WTC11 (cell line): ENCODE results near the gene SLC17A9. TPM values are rescaled to one million over a fixed set of nuclear protein-coding genes. Genes with fewer than 3 reads are reported as not detected.

Experiments used
- ATAC-seq: fragments of 200-7000 bp; cut with Tn5 transposase; 2 replicates; pipeline ENCODE4 v1.10.0; 2021; ENCODE audit warnings: mild to moderate bottlenecking, moderate library complexity
- CTCF ChIA-PET: fragments of 300-600 bp; sonication (Branson Sonifier 250); formaldehyde crosslinking; loops from one replicate; lab custom pipeline; 2021; ENCODE audit warnings: antibody characterized with exemption; lab: Charles Lee
- POLR2A ChIA-PET: fragments of 350-600 bp; sonication (Branson Sonifier 250); formaldehyde crosslinking; loops from one replicate; lab custom pipeline; 2021; ENCODE audit warnings: antibody characterized with exemption; lab: Charles Lee
- DNase-seq: peaks from one replicate; pipeline ENCODE4 v3.0.0; 2021; ENCODE audit warnings: low spot score
- H3K27ac Mint-ChIP-seq: 2 replicates; pipeline ENCODE4 v1.8.0; 2021; ENCODE audit warnings: mixed read lengths
- H3K27me3 Mint-ChIP-seq: 2 replicates; pipeline ENCODE4 v1.8.0; 2021; ENCODE audit warnings: low read depth, mild to moderate bottlenecking, moderate library complexity, mixed read lengths
- H3K36me3 Mint-ChIP-seq: 2 replicates; pipeline ENCODE4 v1.8.0; 2021; ENCODE audit warnings: mixed read lengths
- H3K4me1 Mint-ChIP-seq: 2 replicates; pipeline ENCODE4 v1.8.0; 2022; ENCODE audit warnings: mixed read lengths
- H3K4me3 Mint-ChIP-seq: 2 replicates; pipeline ENCODE4 v1.8.0; 2021; ENCODE audit warnings: mild to moderate bottlenecking, moderate library complexity, mixed read lengths
- H3K9me3 Mint-ChIP-seq: 2 replicates; pipeline ENCODE4 v1.8.0; 2021; ENCODE audit warnings: mixed read lengths
- AR ChIP-seq: fragments of 250-450 bp; sonication (Bioruptor Pico); IDR thresholded peaks from 2 replicates; pipeline ENCODE4 v1.9.0; 2021; ENCODE audit warnings: mild to moderate bottlenecking
- CTCF ChIP-seq: fragments of 200-600 bp; IDR thresholded peaks from 2 replicates; pipeline ENCODE4 v1.8.0; 2022; ENCODE audit warnings: antibody characterized with exemption
- EMX1 ChIP-seq: fragments of 250-450 bp; sonication (Bioruptor Pico); IDR thresholded peaks from 2 replicates; pipeline ENCODE4 v1.8.0; 2021; ENCODE audit warnings: mild to moderate bottlenecking
- FOXJ3 ChIP-seq: sonication (generic); formaldehyde crosslinking; IDR thresholded peaks from 2 replicates; pipeline ENCODE4 v1.9.0; 2021; ENCODE audit warnings: missing genetic modification reagents, mild to moderate bottlenecking, borderline replicate concordance
- GABPB1 ChIP-seq: sonication (generic); formaldehyde crosslinking; IDR thresholded peaks from 2 replicates; pipeline ENCODE4 v1.8.1; 2023; ENCODE audit warnings: mild to moderate bottlenecking, missing genetic modification reagents
- HMGXB4 ChIP-seq: sonication (generic); formaldehyde crosslinking; IDR thresholded peaks from 2 replicates; pipeline ENCODE4 v1.8.1; 2023; ENCODE audit warnings: mild to moderate bottlenecking, moderate library complexity, missing genetic modification reagents
- JUN ChIP-seq: sonication (generic); formaldehyde crosslinking; IDR thresholded peaks from 2 replicates; pipeline ENCODE4 v1.8.0; 2023; ENCODE audit warnings: mild to moderate bottlenecking, missing genetic modification reagents
- MLX ChIP-seq: sonication (generic); formaldehyde crosslinking; IDR thresholded peaks from 2 replicates; pipeline ENCODE4 v1.8.1; 2023; ENCODE audit warnings: mild to moderate bottlenecking, missing genetic modification reagents, moderate library complexity
- OVOL2 ChIP-seq: fragments of 250-450 bp; sonication (Bioruptor Pico); IDR thresholded peaks from 2 replicates; pipeline ENCODE4 v1.9.0; 2021; ENCODE audit warnings: mild to moderate bottlenecking, borderline replicate concordance
- PRDM15 ChIP-seq: sonication (generic); formaldehyde crosslinking; IDR thresholded peaks from 2 replicates; pipeline ENCODE4 v1.8.0; 2022; ENCODE audit warnings: missing genetic modification reagents
- PREB ChIP-seq: sonication (generic); formaldehyde crosslinking; IDR thresholded peaks from 2 replicates; pipeline ENCODE4 v1.8.1; 2022; ENCODE audit warnings: mild to moderate bottlenecking, missing genetic modification reagents, moderate library complexity, borderline replicate concordance
- PRRX2 ChIP-seq: fragments of 250-450 bp; sonication (Bioruptor Pico); IDR thresholded peaks from 2 replicates; pipeline ENCODE4 v1.8.0; 2021; ENCODE audit warnings: mild to moderate bottlenecking
- RORB ChIP-seq: fragments of 250-450 bp; sonication (Bioruptor Pico); IDR thresholded peaks from 2 replicates; pipeline ENCODE4 v1.9.0; 2021; ENCODE audit warnings: mild to moderate bottlenecking
- SP1 ChIP-seq: sonication (generic); formaldehyde crosslinking; conservative IDR thresholded peaks from 2 replicates; pipeline ENCODE4 v1.8.1; 2022; ENCODE audit warnings: missing genetic modification reagents
- TCF7 ChIP-seq: sonication (generic); formaldehyde crosslinking; IDR thresholded peaks from 2 replicates; pipeline ENCODE4 v1.8.0; 2022; ENCODE audit warnings: mild to moderate bottlenecking, low read depth, missing genetic modification reagents, moderate library complexity
- USF1 ChIP-seq: sonication (generic); formaldehyde crosslinking; IDR thresholded peaks from 2 replicates; pipeline ENCODE4 v1.8.0; 2022; ENCODE audit warnings: mild to moderate bottlenecking, missing genetic modification reagents
- ZBTB21 ChIP-seq: sonication (generic); formaldehyde crosslinking; IDR thresholded peaks from 2 replicates; pipeline ENCODE4 v1.8.1; 2023; ENCODE audit warnings: mild to moderate bottlenecking, missing genetic modification reagents, borderline replicate concordance
- ZNF121 ChIP-seq: sonication (generic); formaldehyde crosslinking; IDR thresholded peaks from 2 replicates; pipeline ENCODE4 v1.8.0; 2023; ENCODE audit warnings: missing genetic modification reagents
- ZNF232 ChIP-seq: sonication (generic); formaldehyde crosslinking; IDR thresholded peaks from 2 replicates; pipeline ENCODE4 v1.8.0; 2022; ENCODE audit warnings: mild to moderate bottlenecking, missing genetic modification reagents
- total RNA-seq: library from RNA; stranded (reverse); gene quantifications from 3 replicates; pipeline ENCODE4 v1.2.3, GENCODE V29; 2021

SLC17A9 gene
- total RNA-seq, 1 experiment from 2014 or later, result 41.7 TPM

- DNase-seq, result no peak
- peaks cover 50% of the 10 kb centered on the region for H3K36me3 Mint-ChIP-seq
- POLR2A ChIA-PET, result no interaction called here
- no peak for TF ChIP-seq ZBTB21
- TF ChIP-seq EMX1 (CRISPR knock-in tag), result no peak
- no peak for TF ChIP-seq USF1
- TF ChIP-seq HMGXB4 (CRISPR knock-in tag), result no peak
- TF ChIP-seq RORB (CRISPR knock-in tag), result no peak
- no peak for TF ChIP-seq TCF7 (CRISPR knock-in tag)
- TF ChIP-seq OVOL2 (CRISPR knock-in tag), result no peak
- TF ChIP-seq FOXJ3 (CRISPR knock-in tag), result no peak
- no peak for TF ChIP-seq PRRX2 (CRISPR knock-in tag)
- no peak for TF ChIP-seq JUN (CRISPR knock-in tag)
- no peak for TF ChIP-seq AR (CRISPR knock-in tag)
- no peak for TF ChIP-seq CTCF
- TF ChIP-seq ZNF121, result no peak
- H3K4me1 Mint-ChIP-seq, result peaks cover 40% of the 10 kb centered on the region
- no peaks in the 10 kb centered on the region for H3K27me3 Mint-ChIP-seq
- CTCF ChIA-PET, result interaction anchor here (0.5 to 2.2 kb wide), 4 partner anchors 12 to 611 kb away, joined by 3 to 18 read pairs (median 3); no protein-coding TSS in a partner anchor
- no peak for ATAC-seq
- H3K4me3 Mint-ChIP-seq, result no peak overlapping the region
- H3K9me3 Mint-ChIP-seq, result no peaks in the 10 kb centered on the region
- H3K27ac Mint-ChIP-seq, result peak overlapping the region; percentile 89
Observed at GRCh38 chr20:62913043-62913630, 39.4 kb upstream of the SLC17A9 start.

- Mint-ChIP-seq H3K36me3 (peaks cover 38% of the 10 kb centered on the region), H3K4me1 (peaks cover 53% of the 10 kb centered on the region), H3K9me3 (no peaks in the 10 kb centered on the region), H3K27me3 (no peaks in the 10 kb centered on the region), H3K4me3 (no peak overlapping the region), H3K27ac (no peak overlapping the region)
- ATAC-seq, result no peak
- ChIA-PET POLR2A (interaction anchor here (0.6 to 0.9 kb wide), 3 partner anchors 10 to 14 kb away, joined by 3 read pairs; no protein-coding TSS in a partner anchor), CTCF (interaction anchor here (1.0 to 2.2 kb wide), 7 partner anchors 13 to 92 kb away, joined by 3 to 18 read pairs (median 4); partner anchors contain the start of gene BHLHE23)
- no peak for DNase-seq
- TF ChIP-seq ZNF232 (no peak), PRDM15 (CRISPR knock-in tag) (no peak), SP1 (no peak), GABPB1 (CRISPR knock-in tag) (no peak), MLX (CRISPR knock-in tag) (no peak), PREB (no peak)
Observed at GRCh38 chr20:62914436-62914835, 38.1 kb upstream of the SLC17A9 start.
